GM21619 (cell line): ENCODE data around the gene MLLT3.

Experiments used
- ATAC-seq: cut with Tn5 transposase; IDR thresholded peaks from one replicate; pipeline ENCODE4 v1.9.1; 2021; ENCODE audit not compliant: unreplicated experiment

MLLT3 gene

GRCh38 chr9:20391208-20391607, 231.1 kb downstream of the MLLT3 start:
- ATAC-seq = no peak

DNA sequence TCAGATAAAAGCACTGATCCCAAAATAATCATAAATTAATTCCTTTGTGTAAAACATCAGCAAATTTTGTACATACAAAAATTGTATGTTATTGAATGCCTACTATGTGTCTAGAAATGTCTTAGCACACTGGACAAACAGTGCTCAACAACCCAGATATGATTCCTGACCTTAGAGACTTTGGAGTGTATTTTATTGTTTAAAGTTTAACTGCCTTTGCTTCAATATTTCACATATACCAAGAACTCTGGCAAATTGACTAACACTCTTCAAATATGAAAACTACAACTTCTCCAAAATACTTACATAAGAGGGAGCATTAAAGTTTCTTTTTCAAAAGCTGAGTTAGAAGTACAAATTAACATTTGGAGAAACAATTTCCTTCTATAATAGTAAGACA, 231.9 kb downstream of the MLLT3 start:
- no peak for ATAC-seq

DNA sequence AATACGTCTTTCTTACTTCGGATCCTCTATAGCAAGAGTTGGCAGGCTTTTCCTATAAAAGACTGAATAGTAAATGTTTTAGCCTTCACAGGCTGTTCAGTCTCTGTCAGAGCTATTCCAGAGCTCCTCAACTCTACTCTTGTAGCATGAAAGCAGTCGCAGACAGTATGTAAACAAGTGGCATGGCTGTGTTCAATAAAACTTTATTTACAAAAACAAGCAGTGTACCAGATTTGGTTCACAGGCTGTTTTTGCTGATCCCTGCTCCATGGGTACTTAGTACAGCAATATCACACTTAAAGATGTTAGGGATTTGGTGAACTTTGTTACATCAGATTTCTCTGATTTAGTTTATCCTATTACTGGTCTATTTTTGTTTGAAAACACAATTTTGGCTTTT, 235.2 kb downstream of the MLLT3 start:
- ATAC-seq = no peak

- no peak for ATAC-seq
Observed at GRCh38 chr9:20384642-20385041, 237.7 kb downstream of the MLLT3 start.

DNA sequence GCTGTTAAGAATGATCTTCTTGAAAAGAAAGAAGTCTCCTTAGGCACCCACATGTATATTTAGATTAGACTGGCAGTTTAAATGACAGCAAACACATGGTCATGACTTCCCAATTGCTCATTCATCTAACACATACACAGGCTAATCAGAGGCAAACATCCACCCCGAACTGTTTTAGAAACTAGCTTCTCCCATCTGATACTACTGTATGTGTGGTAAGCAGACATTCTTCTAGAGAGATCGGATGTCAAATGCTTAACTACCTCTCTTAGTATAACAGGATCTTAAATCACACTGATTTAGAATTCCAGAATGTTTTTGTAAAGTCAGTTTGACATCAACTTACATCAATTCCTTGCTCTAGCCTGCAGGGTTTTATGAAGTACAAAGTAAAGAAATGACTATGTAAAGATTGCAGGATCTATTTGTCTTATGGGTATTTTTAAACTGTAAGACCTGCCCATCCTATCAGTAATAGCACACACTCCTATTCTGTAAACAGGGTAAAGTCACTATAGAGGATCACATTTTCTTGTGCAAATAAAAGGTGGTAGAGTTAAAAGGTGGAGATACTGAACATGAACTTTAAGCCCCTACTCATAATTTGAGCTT, 239.7 kb downstream of the MLLT3 start:
- ATAC-seq = peak; percentile 61

GRCh38 chr9:20380546-20380945, 241.8 kb downstream of the MLLT3 start:
- no peak for ATAC-seq

DNA sequence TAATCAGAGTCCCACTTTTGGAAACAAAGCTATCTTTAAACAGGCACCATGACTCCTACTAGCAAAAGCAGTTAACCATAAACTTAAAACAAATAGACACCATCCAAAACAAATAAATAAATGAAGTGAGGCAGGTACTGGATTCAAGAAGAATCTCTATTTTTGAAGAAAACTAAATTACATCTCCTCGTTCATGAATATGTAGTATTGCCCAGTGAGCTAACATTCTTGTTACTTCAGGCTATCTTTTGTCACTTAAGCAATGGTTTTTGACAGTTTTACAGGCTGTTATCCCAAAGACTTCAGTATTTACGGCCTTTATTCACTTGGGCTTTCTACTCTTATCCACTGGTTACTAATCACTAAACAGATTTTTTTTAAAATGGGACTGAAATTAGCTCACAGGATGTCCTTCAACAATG, 242.5 kb downstream of the MLLT3 start:
- no peak for ATAC-seq

- no peak for ATAC-seq
Observed at GRCh38 chr9:20378851-20379250, 243.4 kb downstream of the MLLT3 start.

GRCh38 chr9:20377790-20378189, 244.5 kb downstream of the MLLT3 start:
- no peak for ATAC-seq

GRCh38 chr9:20376731-20377375, 245.4 kb downstream of the MLLT3 start:
- ATAC-seq = no peak

DNA sequence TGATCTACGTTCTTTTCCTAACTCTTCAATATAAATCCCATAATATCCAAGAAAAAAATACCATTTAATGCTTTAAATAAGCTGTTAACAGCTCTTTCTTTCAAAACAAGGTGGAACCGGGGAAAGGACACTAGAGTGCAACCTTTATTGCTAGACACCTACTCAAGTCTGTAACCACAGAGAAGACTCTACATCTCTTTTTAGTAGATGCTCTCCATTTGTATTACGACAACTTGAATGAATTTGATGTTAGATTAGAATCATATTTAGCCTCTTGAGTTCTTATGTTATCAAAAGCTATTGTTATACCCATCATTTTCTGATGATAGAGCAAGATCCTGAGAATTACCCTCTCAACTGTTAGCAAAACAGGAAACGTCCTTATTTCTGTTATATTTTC, 246.3 kb downstream of the MLLT3 start:
- ATAC-seq = no peak

GRCh38 chr9:20373263-20373662, 249.0 kb downstream of the MLLT3 start:
- ATAC-seq = no peak

DNA sequence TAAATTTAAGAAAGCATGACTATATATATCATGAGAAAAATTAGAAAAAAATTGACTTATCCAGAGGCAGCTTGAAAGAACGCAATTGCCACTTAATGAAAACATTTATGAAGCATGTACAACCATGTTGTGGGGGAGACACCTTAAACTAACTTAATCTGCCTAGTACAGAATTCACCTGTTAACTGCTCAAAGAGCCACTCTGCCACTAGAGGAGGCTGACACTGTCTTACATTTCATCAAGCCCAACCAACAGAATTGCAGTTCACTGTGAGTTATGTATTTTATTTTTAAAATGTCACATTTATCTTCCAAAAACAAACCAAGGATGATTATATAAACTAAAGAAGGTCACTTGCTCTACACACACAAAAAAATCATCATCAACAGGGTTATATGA, 252.9 kb downstream of the MLLT3 start:
- ATAC-seq = no peak

DNA sequence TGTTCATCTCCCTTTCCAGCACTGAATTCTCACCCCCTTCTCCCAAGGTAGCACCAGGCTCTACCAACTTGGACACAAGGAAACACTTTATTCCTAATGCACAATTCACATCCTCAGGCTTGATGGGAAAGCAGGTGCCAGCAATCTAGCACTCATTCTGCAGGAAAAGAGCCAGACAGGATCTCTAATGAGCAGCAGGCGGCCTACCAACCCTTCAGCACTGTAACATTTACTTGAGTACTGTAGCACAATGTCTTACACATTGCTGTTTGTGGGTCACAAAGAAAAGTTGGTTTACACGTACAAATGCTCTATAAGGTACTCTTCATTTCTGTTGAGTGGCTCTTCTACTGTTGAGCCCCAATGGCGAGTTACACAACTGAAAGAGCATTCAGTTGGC, 254.4 kb downstream of the MLLT3 start:
- no peak for ATAC-seq

GRCh38 chr9:20364959-20365358, 257.3 kb downstream of the MLLT3 start:
- no peak for ATAC-seq

DNA sequence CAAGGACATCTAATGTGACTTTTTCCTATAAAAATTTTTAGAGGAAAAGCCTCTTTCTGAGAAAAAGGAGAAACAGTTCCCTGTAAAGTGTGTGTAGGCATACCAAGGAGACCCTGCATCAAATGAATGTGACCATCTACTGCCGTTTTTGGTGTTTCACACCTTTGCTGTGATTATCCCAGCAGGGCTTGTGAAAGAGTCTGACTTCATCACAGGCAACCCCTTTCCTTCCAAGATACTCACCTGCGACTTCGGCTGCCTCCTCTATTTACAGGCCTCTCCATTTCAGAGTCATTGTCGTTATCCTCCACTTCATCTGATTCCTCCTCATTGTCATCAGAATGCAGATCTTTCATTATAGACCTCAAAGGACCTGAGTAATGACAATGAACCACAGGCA, 259.1 kb downstream of the MLLT3 start:
- no peak for ATAC-seq

- peak; percentile 77 for ATAC-seq
Observed at GRCh38 chr9:20361656-20362570, 260.4 kb downstream of the MLLT3 start.

DNA sequence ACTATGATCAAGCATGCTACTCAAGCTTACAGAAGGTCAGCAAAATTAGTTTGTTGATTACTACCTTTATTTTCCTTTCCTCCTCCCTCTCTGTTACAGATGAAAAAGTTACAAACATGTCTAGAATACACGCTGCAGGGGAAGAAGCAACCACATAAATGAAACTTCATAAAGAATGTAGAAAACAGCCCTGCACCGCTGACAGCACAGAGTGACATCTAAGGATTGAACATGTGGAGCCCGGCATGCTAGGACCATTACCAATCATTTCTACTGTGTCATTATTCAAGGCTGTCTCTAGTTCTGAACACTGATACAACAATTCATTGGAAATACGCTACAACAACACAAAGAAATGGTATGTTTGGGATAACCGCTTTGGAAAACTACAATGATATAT, 261.1 kb downstream of the MLLT3 start:
- ATAC-seq = no peak

DNA sequence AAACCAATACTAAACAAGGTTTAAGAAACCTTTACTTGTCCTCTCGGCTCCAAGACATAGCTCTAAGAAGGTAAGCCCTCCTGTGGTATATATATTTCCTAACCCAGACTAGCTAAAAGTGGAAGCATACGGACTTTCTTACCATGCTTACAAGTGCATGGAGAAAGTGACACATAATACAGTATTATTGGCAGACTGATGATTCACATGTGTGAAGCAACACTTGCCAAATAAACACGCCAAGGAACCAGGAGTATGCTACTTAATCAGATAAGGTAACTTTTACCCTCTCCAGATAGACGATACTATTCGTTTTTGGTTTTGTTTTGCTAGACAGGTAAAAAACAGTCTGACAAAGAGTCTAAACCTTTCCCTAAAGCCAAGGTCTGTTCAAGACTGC, 264.1 kb downstream of the MLLT3 start:
- ATAC-seq = no peak

DNA sequence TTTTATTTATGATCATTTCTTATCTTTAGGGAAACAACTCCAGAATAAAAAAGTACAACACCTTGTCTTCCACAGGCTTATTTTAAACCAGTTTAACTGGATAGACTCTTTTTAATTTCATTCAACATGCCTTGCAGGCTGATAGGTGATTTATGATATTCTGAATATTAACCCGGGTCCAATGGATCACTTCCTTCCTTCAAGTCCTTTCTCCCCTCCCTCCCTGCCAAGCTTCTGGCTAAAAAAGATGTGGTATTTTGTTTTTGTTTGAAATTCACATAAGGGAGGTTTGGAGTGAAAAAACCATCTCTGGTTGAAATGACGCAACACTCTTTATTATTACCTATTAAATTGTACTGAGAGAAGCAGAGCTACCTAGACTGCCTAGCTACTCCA, 265.3 kb downstream of the MLLT3 start:
- ATAC-seq = no peak

DNA sequence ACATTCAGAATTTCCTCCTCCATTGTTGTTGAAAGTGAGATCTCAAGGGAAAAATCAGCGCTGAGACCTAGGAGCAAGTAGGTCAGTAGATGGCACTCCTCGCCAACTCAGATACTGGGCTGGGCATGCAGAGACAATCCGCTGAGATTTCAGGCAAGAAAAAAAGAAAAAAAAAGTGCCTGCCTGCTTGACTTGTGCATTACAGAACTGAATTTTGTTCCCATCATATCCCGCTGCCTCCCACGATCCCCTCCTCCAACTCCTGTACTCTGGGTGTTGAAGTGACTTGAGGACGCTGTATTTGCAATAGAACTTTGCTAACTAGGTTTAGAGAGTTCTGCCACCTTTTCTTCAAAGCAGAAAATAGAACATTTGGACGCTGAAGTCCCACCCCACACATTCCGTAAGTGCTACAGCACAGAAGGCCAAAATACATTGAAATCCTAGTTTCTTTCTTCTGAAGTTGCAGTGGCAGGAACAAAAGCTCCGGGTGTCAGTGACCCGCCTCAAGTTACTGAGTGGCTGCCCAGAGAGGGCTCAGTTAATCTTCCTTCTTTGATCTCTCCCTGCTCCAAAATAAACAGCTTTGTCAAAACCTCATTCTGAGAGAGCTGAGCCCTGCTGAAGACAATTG, 265.8 kb downstream of the MLLT3 start:
- ATAC-seq = peak; percentile 40

- ATAC-seq = no peak
Observed at GRCh38 chr9:20355022-20355421, 267.3 kb downstream of the MLLT3 start.
